Measurements from ENCODE around the gene HDAC9.

Gene HDAC9

DNA sequence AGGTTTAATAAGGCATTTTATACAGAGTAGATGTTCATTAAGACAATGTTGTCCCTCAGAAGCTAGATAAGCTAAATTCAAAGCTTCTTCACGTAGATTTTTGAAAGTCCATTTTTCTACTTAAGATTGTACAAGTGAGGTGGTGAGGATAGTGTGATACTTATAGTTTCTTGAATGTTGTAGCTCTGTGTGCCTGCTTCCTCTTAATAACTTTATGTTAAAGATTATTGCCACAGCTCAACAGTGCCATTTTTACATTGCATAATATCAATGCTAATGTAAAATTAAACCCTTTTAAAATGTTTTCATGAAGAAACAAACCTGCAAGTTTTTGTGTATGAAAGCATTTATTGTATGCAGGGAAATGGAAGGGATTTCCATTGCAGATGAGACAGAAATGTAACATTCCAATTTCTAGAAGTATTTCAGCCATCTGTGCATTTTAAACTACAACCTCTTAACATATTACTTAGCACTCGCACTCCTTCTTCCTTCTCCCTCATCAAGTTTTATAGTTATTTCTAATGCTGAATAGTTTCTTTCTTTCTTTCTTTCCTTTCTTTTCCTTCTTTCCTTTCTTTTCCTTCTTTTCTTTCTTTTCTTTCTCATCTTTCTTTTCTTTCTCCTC, 409.9 kb downstream of the HDAC9 start:
- peak overlapping the region; percentile 49; the same call in 1 of the 2 replicates for H3K27ac ChIP-seq
- no peaks in the 10 kb centered on the region; the same call in 1 of the 2 replicates for H3K9me3 ChIP-seq (ENCODE audit: low read depth, low read length)
- H3K4me3 ChIP-seq: no peak overlapping the region
- no peaks in the 10 kb centered on the region for H3K36me3 ChIP-seq (ENCODE audit: insufficient read depth, low read length)
- H3K9ac ChIP-seq (ENCODE audit: insufficient read length): no peak overlapping the region
- TF ChIP-seq POLR2AphosphoS5 (IDR thresholded peaks at IDR 0.05; ENCODE audit: borderline replicate concordance, low read depth, low read length) (no peak), FOXP2 (optimal IDR thresholded peaks at IDR 0.05; ENCODE audit: control extremely low read depth, extremely low read length, insufficient read depth) (no peak), EZH2 (IDR thresholded peaks at IDR 0.05) (no peak)
- no peak for DNase-seq (ENCODE audit: low read depth, low spot score)

DNA sequence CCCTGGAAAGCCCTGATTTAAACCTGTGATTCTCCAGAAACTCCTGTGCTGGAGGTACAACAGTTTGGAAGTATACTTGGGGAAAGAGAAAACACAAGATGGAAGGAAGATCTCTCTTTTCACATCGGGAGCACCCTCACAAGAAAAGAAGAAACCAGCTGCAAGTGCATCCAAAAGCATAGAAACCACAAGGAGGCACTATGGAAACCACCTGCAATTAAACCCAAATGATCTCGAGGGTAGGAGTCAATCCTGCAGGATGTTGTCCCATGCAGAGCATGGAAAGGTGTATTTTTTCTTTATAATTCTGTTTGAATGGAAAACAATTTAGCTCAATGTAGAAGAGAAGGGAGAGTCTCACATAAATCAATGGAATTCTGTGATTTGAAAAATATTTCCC, 411.4 kb downstream of the HDAC9 start:
- DNase-seq (ENCODE audit: low read depth, low spot score): no peak
- H3K4me3 ChIP-seq: no peak overlapping the region
- no peak for TF ChIP-seq FOXP2 (optimal IDR thresholded peaks at IDR 0.05; ENCODE audit: control extremely low read depth, extremely low read length, insufficient read depth)
- TF ChIP-seq POLR2AphosphoS5 (IDR thresholded peaks at IDR 0.05; ENCODE audit: borderline replicate concordance, low read depth, low read length): no peak
- TF ChIP-seq EZH2 (IDR thresholded peaks at IDR 0.05): no peak
- no peak overlapping the region for H3K27ac ChIP-seq
- H3K9ac ChIP-seq (ENCODE audit: insufficient read length): no peak overlapping the region
- H3K36me3 ChIP-seq (ENCODE audit: insufficient read depth, low read length): no peaks in the 10 kb centered on the region
- H3K9me3 ChIP-seq (ENCODE audit: low read depth, low read length): no peaks in the 10 kb centered on the region; the same call in 1 of the 2 replicates

DNA sequence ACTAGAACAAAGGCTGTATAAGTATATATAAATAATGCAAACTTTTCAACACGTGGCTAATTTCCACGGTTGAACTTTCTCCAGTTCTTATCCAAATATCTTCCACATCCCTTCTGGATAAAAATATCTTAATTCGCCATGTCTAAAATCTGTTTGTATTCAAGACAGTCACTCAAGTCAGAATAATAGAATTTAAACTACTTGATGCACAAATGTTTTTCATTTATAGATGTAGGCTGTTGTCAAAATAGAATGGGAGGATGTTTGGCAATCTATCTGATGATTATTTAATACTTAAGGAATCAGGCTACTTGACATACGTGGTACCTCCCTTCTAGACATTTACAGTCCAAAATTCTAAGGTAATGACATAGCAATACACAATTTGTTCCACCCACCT, 417.6 kb downstream of the HDAC9 start:
- H3K36me3 ChIP-seq (ENCODE audit: insufficient read depth, low read length): no peaks in the 10 kb centered on the region
- H3K9ac ChIP-seq (ENCODE audit: insufficient read length): no peak overlapping the region
- no peak overlapping the region for H3K27ac ChIP-seq
- DNase-seq (ENCODE audit: low read depth, low spot score): no peak
- H3K9me3 ChIP-seq (ENCODE audit: low read depth, low read length): no peaks in the 10 kb centered on the region; the same call in 1 of the 2 replicates
- no peak overlapping the region for H3K4me3 ChIP-seq
- no peak for TF ChIP-seq POLR2AphosphoS5 (IDR thresholded peaks at IDR 0.05; ENCODE audit: borderline replicate concordance, low read depth, low read length)
- no peak for TF ChIP-seq FOXP2 (optimal IDR thresholded peaks at IDR 0.05; ENCODE audit: control extremely low read depth, extremely low read length, insufficient read depth)
- TF ChIP-seq EZH2 (IDR thresholded peaks at IDR 0.05): no peak

- no peak overlapping the region for H3K9ac ChIP-seq (ENCODE audit: insufficient read length)
- TF ChIP-seq POLR2AphosphoS5 (IDR thresholded peaks at IDR 0.05; ENCODE audit: borderline replicate concordance, low read depth, low read length) (no peak), FOXP2 (optimal IDR thresholded peaks at IDR 0.05; ENCODE audit: control extremely low read depth, extremely low read length, insufficient read depth) (no peak), EZH2 (IDR thresholded peaks at IDR 0.05) (no peak)
- 0 out of 2 replicates have a peak, but pooled peaks cover 2% of the 10 kb centered on the region for H3K9me3 ChIP-seq (ENCODE audit: low read depth, low read length)
- H3K4me3 ChIP-seq: no peak overlapping the region
- no peaks in the 10 kb centered on the region for H3K36me3 ChIP-seq (ENCODE audit: insufficient read depth, low read length)
- DNase-seq (ENCODE audit: low read depth, low spot score): no peak
- no peak overlapping the region for H3K27ac ChIP-seq
Observed at GRCh38 chr7:18916826-18917225, 421.3 kb downstream of the HDAC9 start.

GRCh38 chr7:18927134-18927533, 431.6 kb downstream of the HDAC9 start:
- TF ChIP-seq EZH2 (IDR thresholded peaks at IDR 0.05) (no peak), POLR2AphosphoS5 (IDR thresholded peaks at IDR 0.05; ENCODE audit: borderline replicate concordance, low read depth, low read length) (no peak), FOXP2 (optimal IDR thresholded peaks at IDR 0.05; ENCODE audit: control extremely low read depth, extremely low read length, insufficient read depth) (no peak)
- no peak overlapping the region for H3K9ac ChIP-seq (ENCODE audit: insufficient read length)
- H3K9me3 ChIP-seq (ENCODE audit: low read depth, low read length): no peaks in the 10 kb centered on the region
- no peaks in the 10 kb centered on the region for H3K36me3 ChIP-seq (ENCODE audit: insufficient read depth, low read length)
- no peak for DNase-seq (ENCODE audit: low read depth, low spot score)
- no peak overlapping the region for H3K4me3 ChIP-seq
- no peak overlapping the region for H3K27ac ChIP-seq

DNA sequence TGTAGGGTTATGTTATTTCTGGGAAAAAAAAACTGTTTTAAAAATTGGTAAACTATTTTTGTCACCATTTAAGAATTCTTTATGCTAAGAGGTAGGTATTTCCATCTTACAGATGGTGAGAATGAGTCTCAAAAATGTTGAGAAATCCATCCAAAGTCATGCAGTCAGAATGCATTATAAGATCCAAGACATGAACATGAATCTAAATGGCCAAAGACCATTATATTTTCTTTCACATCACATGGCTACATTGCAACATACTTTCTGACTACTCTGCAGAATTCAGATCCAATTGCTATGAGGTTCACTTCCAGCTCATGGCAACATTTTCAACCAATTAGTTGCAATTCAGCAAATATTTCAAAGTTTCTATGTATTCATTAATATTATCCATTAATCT, 440.7 kb downstream of the HDAC9 start:
- TF ChIP-seq POLR2AphosphoS5 (IDR thresholded peaks at IDR 0.05; ENCODE audit: borderline replicate concordance, low read depth, low read length) (no peak), FOXP2 (optimal IDR thresholded peaks at IDR 0.05; ENCODE audit: control extremely low read depth, extremely low read length, insufficient read depth) (no peak), EZH2 (IDR thresholded peaks at IDR 0.05) (no peak)
- peaks cover 3% of the 10 kb centered on the region; the same call in 1 of the 2 replicates for H3K36me3 ChIP-seq (ENCODE audit: insufficient read depth, low read length)
- no peak overlapping the region for H3K9ac ChIP-seq (ENCODE audit: insufficient read length)
- H3K9me3 ChIP-seq (ENCODE audit: low read depth, low read length): peaks cover 5% of the 10 kb centered on the region; the same call in 1 of the 2 replicates
- no peak overlapping the region for H3K4me3 ChIP-seq
- DNase-seq (ENCODE audit: low read depth, low spot score): no peak
- H3K27ac ChIP-seq: 0 out of 2 replicates have a peak overlapping the region, but pooled peaks have one; percentile 25

DNA sequence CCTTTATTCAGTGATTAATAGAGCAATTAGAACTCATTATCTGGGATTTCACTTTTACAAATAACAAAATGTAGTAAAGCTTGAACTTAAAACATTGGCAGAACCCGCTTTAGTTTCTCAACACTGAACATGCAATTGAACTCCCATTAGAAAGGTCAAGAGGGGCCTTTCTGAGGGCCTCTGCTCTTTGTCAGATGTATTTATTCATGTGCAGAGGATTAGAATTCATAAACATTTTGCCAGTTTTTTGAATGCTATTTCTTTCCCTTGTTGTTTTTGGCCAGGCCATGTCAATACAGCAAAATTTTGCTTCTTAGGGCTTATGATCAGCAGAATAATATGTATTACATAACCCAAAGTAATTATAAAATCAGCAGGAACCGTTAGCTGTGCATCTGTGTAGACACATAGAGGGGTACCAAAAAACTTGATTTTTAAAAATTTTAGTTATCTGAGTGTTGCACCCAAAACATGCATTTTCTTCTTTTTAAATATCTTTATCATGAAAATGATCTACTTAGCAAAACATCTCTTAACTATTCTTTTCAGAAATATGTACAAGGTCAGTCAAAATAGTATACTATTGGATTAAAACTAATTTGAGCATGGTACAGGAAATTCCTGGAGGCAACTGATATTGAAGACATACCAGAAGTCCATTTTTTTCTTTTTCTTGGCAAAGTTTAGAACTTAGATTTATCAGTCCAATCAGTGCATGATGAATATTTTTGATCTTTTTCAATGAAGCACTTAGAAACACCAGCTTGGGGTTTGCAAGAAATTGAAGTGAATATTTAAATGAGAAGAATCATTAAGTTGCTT, 444.4 kb downstream of the HDAC9 start:
- no peak overlapping the region for H3K9ac ChIP-seq (ENCODE audit: insufficient read length)

GRCh38 chr7:18940593-18941134, 445.1 kb downstream of the HDAC9 start:
- Histone ChIP-seq H3K36me3 (ENCODE audit: insufficient read depth, low read length) (no peaks in the 10 kb centered on the region; the same call in 1 of the 2 replicates), H3K9me3 (ENCODE audit: low read depth, low read length) (no peaks in the 10 kb centered on the region; the same call in 1 of the 2 replicates), H3K4me3 (peak overlapping the region; percentile 60), H3K9ac (ENCODE audit: insufficient read length) (peak overlapping the region; percentile 21), H3K27ac (peak overlapping the region; percentile 94)
- DNase-seq (ENCODE audit: low read depth, low spot score): peak; percentile 32
- TF ChIP-seq EZH2 (IDR thresholded peaks at IDR 0.05): no peak
- no peak for TF ChIP-seq POLR2AphosphoS5 (IDR thresholded peaks at IDR 0.05; ENCODE audit: borderline replicate concordance, low read depth, low read length)
- no peak for TF ChIP-seq FOXP2 (optimal IDR thresholded peaks at IDR 0.05; ENCODE audit: control extremely low read depth, extremely low read length, insufficient read depth)

More for the DNA sequence above, 444.4 kb downstream of the HDAC9 start:
- peak; percentile 24 for DNase-seq (ENCODE audit: low read depth, low spot score)
- peak overlapping the region; percentile 60 for H3K4me3 ChIP-seq
- no peaks in the 10 kb centered on the region; the same call in 1 of the 2 replicates for H3K36me3 ChIP-seq (ENCODE audit: insufficient read depth, low read length)
- TF ChIP-seq POLR2AphosphoS5 (IDR thresholded peaks at IDR 0.05; ENCODE audit: borderline replicate concordance, low read depth, low read length): no peak
- no peak for TF ChIP-seq FOXP2 (optimal IDR thresholded peaks at IDR 0.05; ENCODE audit: control extremely low read depth, extremely low read length, insufficient read depth)
- no peak for TF ChIP-seq EZH2 (IDR thresholded peaks at IDR 0.05)
- H3K27ac ChIP-seq: peak overlapping the region; percentile 94
- no peaks in the 10 kb centered on the region; the same call in 1 of the 2 replicates for H3K9me3 ChIP-seq (ENCODE audit: low read depth, low read length)

Data from SK-N-MC (cell line).